GM10266 (cell line): Measurements from ENCODE around the gene ADAMTS12.

Experiments
- DNase-seq: peaks from one replicate; pipeline ENCODE4 v3.0.0; 2012; ENCODE audit errors: extremely low spot score
- TF ChIP-seq, protein P1 (sequence below): IDR thresholded peaks from 2 replicates; pipeline ENCODE4 v1.5.1; 2012; ENCODE audit warnings: mild to moderate bottlenecking, low read depth; ENCODE audit not compliant: control insufficient read depth, insufficient read depth; ENCODE audit errors: missing control alignments

Gene ADAMTS12

GRCh38 chr5:33737697-33738096 lies 154.1 kb downstream of the ADAMTS12 start:
- TF ChIP-seq, protein P1, sequence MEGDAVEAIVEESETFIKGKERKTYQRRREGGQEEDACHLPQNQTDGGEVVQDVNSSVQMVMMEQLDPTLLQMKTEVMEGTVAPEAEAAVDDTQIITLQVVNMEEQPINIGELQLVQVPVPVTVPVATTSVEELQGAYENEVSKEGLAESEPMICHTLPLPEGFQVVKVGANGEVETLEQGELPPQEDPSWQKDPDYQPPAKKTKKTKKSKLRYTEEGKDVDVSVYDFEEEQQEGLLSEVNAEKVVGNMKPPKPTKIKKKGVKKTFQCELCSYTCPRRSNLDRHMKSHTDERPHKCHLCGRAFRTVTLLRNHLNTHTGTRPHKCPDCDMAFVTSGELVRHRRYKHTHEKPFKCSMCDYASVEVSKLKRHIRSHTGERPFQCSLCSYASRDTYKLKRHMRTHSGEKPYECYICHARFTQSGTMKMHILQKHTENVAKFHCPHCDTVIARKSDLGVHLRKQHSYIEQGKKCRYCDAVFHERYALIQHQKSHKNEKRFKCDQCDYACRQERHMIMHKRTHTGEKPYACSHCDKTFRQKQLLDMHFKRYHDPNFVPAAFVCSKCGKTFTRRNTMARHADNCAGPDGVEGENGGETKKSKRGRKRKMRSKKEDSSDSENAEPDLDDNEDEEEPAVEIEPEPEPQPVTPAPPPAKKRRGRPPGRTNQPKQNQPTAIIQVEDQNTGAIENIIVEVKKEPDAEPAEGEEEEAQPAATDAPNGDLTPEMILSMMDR: no peak
- no peak for DNase-seq

DNA sequence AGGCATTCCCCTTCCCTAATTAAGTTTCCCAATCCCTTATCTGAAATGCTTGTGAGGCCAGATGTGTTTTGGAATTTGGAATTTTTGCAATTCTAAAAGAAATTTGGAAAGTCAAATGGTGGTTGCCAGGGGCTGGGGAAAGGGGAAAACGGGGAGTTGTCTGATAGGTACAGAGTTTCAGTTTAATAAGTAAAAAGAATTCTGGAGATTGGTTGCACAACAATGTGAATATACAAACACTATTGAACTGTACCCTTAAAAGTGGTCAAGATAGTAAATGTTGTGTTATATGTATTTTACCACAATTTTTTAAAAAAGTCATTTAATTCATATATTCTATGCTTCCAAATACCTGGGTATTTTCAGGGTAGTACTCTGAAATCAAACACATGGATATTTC lies 154.5 kb downstream of the ADAMTS12 start:
- TF ChIP-seq, protein P1: no peak
- DNase-seq: no peak

- no peak for DNase-seq
- TF ChIP-seq, protein P1: no peak
Measured at GRCh38 chr5:33736510-33736909, 155.3 kb downstream of the ADAMTS12 start.

GRCh38 chr5:33735072-33735471 lies 156.7 kb downstream of the ADAMTS12 start:
- TF ChIP-seq, protein P1: no peak
- no peak for DNase-seq

DNA sequence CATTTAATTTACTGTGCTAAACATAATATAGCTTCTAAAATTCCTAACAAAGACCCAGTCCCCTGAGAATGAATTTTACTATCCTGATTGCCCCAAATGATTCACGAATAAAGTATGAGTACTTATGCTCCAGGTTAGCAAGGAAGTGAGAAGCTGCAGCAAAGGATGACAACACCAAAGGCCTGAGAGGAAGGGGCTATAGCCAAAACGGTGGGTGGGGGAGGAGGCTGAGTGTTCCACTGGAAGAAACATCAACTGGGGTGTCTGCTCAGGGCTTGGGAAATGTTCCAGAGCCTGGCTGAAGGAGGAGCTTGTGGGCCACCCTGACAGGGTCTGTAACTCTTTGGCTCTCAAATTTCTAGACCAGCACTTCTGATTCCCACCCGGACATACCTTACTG lies 157.3 kb downstream of the ADAMTS12 start:
- TF ChIP-seq, protein P1: no peak
- DNase-seq: no peak

DNA sequence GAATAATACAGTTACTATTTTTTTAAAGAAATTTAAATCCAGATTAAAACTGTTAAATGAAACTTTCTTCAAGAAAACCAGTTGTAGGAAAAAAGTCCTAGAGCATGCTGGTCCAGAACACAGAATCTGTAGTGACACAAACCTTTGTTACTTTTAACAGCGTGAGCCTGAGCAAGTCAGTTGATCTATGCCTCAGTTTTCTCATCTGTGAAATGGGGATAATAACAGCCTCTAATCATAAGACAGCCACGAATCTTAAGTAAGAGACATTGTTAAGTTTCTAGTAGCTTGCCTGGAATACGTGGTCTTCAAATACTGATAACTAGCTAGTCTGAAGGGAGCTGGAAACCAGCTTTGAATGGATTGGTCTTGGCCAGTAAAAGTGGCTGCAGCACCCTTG lies 158.6 kb downstream of the ADAMTS12 start:
- TF ChIP-seq, protein P1: no peak
- no peak for DNase-seq

DNA sequence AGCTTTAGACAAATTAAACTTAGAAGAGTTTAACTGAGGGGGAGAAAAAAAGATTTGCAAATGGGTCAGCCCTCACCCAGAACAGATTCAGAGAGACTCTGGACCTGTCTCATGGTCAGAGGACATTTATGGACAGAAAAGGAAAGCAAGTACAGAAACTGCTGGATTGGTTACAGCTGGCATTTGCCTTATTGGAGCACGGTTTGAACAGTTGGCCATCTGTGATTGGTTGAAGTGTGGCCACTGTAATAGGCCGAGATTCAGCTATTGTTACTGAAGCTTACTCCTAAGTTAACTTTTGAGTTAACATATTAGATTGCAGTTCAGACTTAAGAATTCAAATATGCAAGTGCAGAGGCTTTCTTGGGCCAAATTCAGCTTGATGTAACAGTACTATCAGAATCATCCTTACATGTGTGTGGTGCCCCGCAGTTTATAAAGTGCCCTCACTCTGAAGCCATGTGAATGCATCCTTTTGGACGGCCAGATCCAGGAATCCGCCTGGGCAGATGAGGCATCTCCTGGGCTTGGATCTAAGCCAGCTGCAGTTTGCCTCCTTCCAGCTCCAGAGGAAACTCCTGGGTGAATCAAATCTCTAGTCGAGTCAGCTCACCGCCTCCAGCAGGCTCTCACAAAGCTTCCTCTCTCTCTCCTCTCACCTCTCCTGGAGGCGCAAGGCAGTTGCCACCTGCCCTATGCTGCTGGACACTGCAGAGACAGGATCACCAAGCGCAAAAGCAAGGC lies 165.2 kb downstream of the ADAMTS12 start:
- DNase-seq: no peak
- TF ChIP-seq, protein P1: no peak
